Endothelial cell (in vitro differentiated cells): ENCODE data around the gene MAGOH. TPM values are rescaled to one million over a fixed set of nuclear protein-coding genes. Genes with fewer than 3 reads are reported as not detected.

ENCODE experiments used
- DNase-seq: peaks from one replicate; pipeline ENCODE4 v3.0.0; 2021; ENCODE audit warnings: low spot score
- H3K27ac Mint-ChIP-seq: one replicate; pipeline ENCODE4 v1.8.0; 2021; ENCODE audit warnings: mixed read lengths, inconsistent platforms; ENCODE audit not compliant: unreplicated experiment
- H3K27me3 Mint-ChIP-seq: one replicate; pipeline ENCODE4 v1.8.0; 2021; ENCODE audit warnings: mild to moderate bottlenecking, moderate library complexity, mixed read lengths, inconsistent platforms; ENCODE audit not compliant: unreplicated experiment
- H3K36me3 Mint-ChIP-seq: one replicate; pipeline ENCODE4 v1.8.0; 2021; ENCODE audit warnings: mild to moderate bottlenecking, low read depth, mixed read lengths, inconsistent platforms; ENCODE audit not compliant: unreplicated experiment
- H3K4me1 Mint-ChIP-seq: one replicate; pipeline ENCODE4 v1.8.0; 2021; ENCODE audit warnings: mild to moderate bottlenecking, mixed read lengths, inconsistent platforms; ENCODE audit not compliant: unreplicated experiment
- H3K4me3 Mint-ChIP-seq: one replicate; pipeline ENCODE4 v1.8.0; 2021; ENCODE audit warnings: mild to moderate bottlenecking, mixed read lengths, inconsistent platforms; ENCODE audit not compliant: unreplicated experiment
- H3K9me3 Mint-ChIP-seq: one replicate; pipeline ENCODE4 v1.8.0; 2021; ENCODE audit warnings: mixed read lengths, inconsistent platforms; ENCODE audit not compliant: unreplicated experiment
- CTCF ChIP-seq: fragments of 200-600 bp; sonication (generic); IDR thresholded peaks from one replicate; pipeline ENCODE4 v1.5.0; 2021; ENCODE audit warnings: antibody characterized with exemption; ENCODE audit not compliant: unreplicated experiment
- total RNA-seq: library from RNA; stranded (reverse); fragmentation: NEBNext Ultra II Directional; extraction: Animal tissue kit (Norgen Biotek cat#: 25700); gene quantifications from one replicate; pipeline ENCODE4 v1.2.1, GENCODE V29; 2021; ENCODE audit not compliant: unreplicated experiment

MAGOH gene
- total RNA-seq, 1 donor from 2014 or later = 57.3 TPM

GRCh38 chr1:53183095-53183990 lies 55.0 kb downstream of the MAGOH start:
- no peak for TF ChIP-seq CTCF
- DNase-seq = no peak
- Mint-ChIP-seq H3K27me3 (no peaks in the 10 kb centered on the region), H3K9me3 (no peaks in the 10 kb centered on the region), H3K27ac (no peak overlapping the region), H3K36me3 (no peaks in the 10 kb centered on the region), H3K4me1 (no peaks in the 10 kb centered on the region), H3K4me3 (no peak overlapping the region)

- TF ChIP-seq CTCF = no peak
- Mint-ChIP-seq H3K36me3 (no peaks in the 10 kb centered on the region), H3K27me3 (no peaks in the 10 kb centered on the region), H3K4me1 (no peaks in the 10 kb centered on the region), H3K4me3 (no peak overlapping the region), H3K9me3 (no peaks in the 10 kb centered on the region), H3K27ac (no peak overlapping the region)
- DNase-seq = no peak
Observed at GRCh38 chr1:53182716-53183094, 55.6 kb downstream of the MAGOH start.

GRCh38 chr1:53182111-53182593 lies 56.2 kb downstream of the MAGOH start:
- H3K4me3 Mint-ChIP-seq = no peak overlapping the region
- H3K9me3 Mint-ChIP-seq = no peaks in the 10 kb centered on the region
- no peaks in the 10 kb centered on the region for H3K27me3 Mint-ChIP-seq
- DNase-seq = peak; percentile 82
- no peaks in the 10 kb centered on the region for H3K4me1 Mint-ChIP-seq
- H3K36me3 Mint-ChIP-seq = no peaks in the 10 kb centered on the region
- peak; percentile 98 for TF ChIP-seq CTCF
- H3K27ac Mint-ChIP-seq = no peak overlapping the region

- no peak overlapping the region for H3K27ac Mint-ChIP-seq
Observed at GRCh38 chr1:53180951-53181350, 57.4 kb downstream of the MAGOH start.

More at GRCh38 chr1:53180951-53181350, 57.4 kb downstream of the MAGOH start:
- no peak for TF ChIP-seq CTCF
- no peak for DNase-seq
- no peak overlapping the region for H3K4me3 Mint-ChIP-seq
- no peaks in the 10 kb centered on the region for H3K9me3 Mint-ChIP-seq
- no peaks in the 10 kb centered on the region for H3K27me3 Mint-ChIP-seq
- peaks cover under 1% of the 10 kb centered on the region for H3K4me1 Mint-ChIP-seq
- no peaks in the 10 kb centered on the region for H3K36me3 Mint-ChIP-seq
